GM12878 (cell line): ENCODE results near the gene CHCHD1. TPM values are rescaled to one million over a fixed set of nuclear protein-coding genes. Genes with fewer than 3 reads are reported as not detected.
A peak's percentile ranks its signal among the peaks of the same experiment; 100 is the strongest.

ENCODE experiments used
- ATF7 ChIP-seq: fragments of 450-650 bp; IDR thresholded peaks from 2 replicates; pipeline ENCODE4 v1.6.1; 2016; ENCODE audit warnings: low read depth, mild to moderate bottlenecking
- BMI1 ChIP-seq: fragments of 450-650 bp; IDR thresholded peaks from 2 replicates; pipeline ENCODE4 v1.6.1; 2016; ENCODE audit warnings: mild to moderate bottlenecking, moderate library complexity, borderline replicate concordance
- CBX3 ChIP-seq: fragments of 200-600 bp; sonication (generic); IDR thresholded peaks from 2 replicates; pipeline ENCODE4 v1.6.1; 2016; ENCODE audit warnings: low read depth, borderline replicate concordance
- CHD1 ChIP-seq: IDR thresholded peaks from 2 replicates; pipeline ENCODE4 v1.6.1; 2012; ENCODE audit warnings: low read depth, low read length, improper control_type of control experiment
- E2F8 ChIP-seq: fragments of 450-650 bp; IDR thresholded peaks from 2 replicates; pipeline ENCODE4 v1.6.1; 2018; ENCODE audit warnings: mild to moderate bottlenecking, low read depth, moderate library complexity; ENCODE audit not compliant: partially characterized antibody
- EP300 ChIP-seq, 2 experiments: fragments of 150-350 bp in 1 of 2; IDR thresholded peaks; 2 replicates each; pipeline ENCODE4 v1.6.1; 2011 to 2012; ENCODE audit warnings: low read depth in 2 of 2, low read length in 2 of 2, borderline replicate concordance in 1 of 2, improper control_type of control experiment in 1 of 2, inconsistent platforms in 1 of 2; ENCODE audit not compliant: control insufficient read depth in 1 of 2
- GATAD2B ChIP-seq: fragments of 450-650 bp; conservative IDR thresholded peaks from 2 replicates; pipeline ENCODE4 v1.6.1; 2017; ENCODE audit warnings: low read depth, mild to moderate bottlenecking, moderate library complexity
- IKZF2 ChIP-seq, 2 experiments: fragments of 450-650 bp; IDR thresholded peaks; 2 replicates each; pipeline ENCODE4 v1.6.1; 2017; ENCODE audit warnings: mild to moderate bottlenecking in 2 of 2, moderate library complexity in 2 of 2
- MXI1 ChIP-seq: fragments of 150-350 bp; IDR thresholded peaks from 2 replicates; pipeline ENCODE4 v1.6.1; 2011; ENCODE audit warnings: low read depth, mild to moderate bottlenecking, inconsistent platforms, low read length, improper control_type of control experiment
- MYC ChIP-seq: IDR thresholded peaks from 2 replicates; pipeline ENCODE4 v1.6.1; 2011; ENCODE audit warnings: mild to moderate bottlenecking, low read length, moderate library complexity, inconsistent platforms; ENCODE audit not compliant: insufficient read depth, insufficient replicate concordance, insufficient read length, severe bottlenecking
- PRDM15 ChIP-seq: fragments of 450-650 bp; formaldehyde crosslinking; IDR thresholded peaks from 2 replicates; pipeline ENCODE4 v1.4.0; 2020; ENCODE audit warnings: mild to moderate bottlenecking, moderate library complexity
- STAT3 ChIP-seq: IDR thresholded peaks from 2 replicates; pipeline ENCODE4 v1.6.1; 2011; ENCODE audit warnings: low read depth, low read length, improper control_type of control experiment
- TAF1 ChIP-seq: IDR thresholded peaks from 2 replicates; pipeline ENCODE4 v1.6.1; 2011; ENCODE audit warnings: mild to moderate bottlenecking, low read depth, low read length, borderline replicate concordance
- WRNIP1 ChIP-seq: IDR thresholded peaks from 2 replicates; pipeline ENCODE4 v1.6.1; 2011; ENCODE audit warnings: low read depth, low read length, improper control_type of control experiment, borderline replicate concordance
- ZNF384 ChIP-seq: IDR thresholded peaks from 2 replicates; pipeline ENCODE4 v1.6.1; 2012; ENCODE audit warnings: low read depth, mild to moderate bottlenecking, low read length, improper control_type of control experiment, borderline replicate concordance
- polyA plus RNA-seq, 11 experiments: library from polyadenylated mRNA; depleted of rRNA in 4 of 11; unstranded in 6 of 11; stranded (reverse) in 5 of 11; fragments of >200 nt; fragmentation: Nextera tagmentation in 4 of 11; fragmentation: Illumina TruSeq in 1 of 11; extraction: Ambion mirVana in 4 of 11; extraction: Trizol in 1 of 11; gene quantifications; 1 replicate in 1 of 11; 2 replicates in 10 of 11; pipeline versions ENCODE4 v1.2.1 to v1.2.3, GENCODE V29; 2011 to 2016; ENCODE audit warnings: inconsistent platforms in 2 of 11, missing spikeins in 2 of 11, low read depth in 1 of 11
- total RNA-seq, 4 experiments: library from RNA; depleted of rRNA in 3 of 4; stranded (reverse); fragments of >200 nt in 3 of 4; fragmentation: Illumina TruSeq in 1 of 4; extraction: Trizol in 1 of 4; gene quantifications; 2 replicates each; pipeline versions ENCODE4 v1.2.1 to v1.2.3, GENCODE V29; 2013 to 2021
- TF ChIP-seq, protein P1 (sequence below): IDR thresholded peaks from 2 replicates; pipeline ENCODE4 v1.6.1; 2012; ENCODE audit warnings: improper control_type of control experiment, low read depth, low read length; ENCODE audit not compliant: insufficient replicate concordance

The CHCHD1 gene
- total and polyA plus RNA-seq, 10 of the 15 experiments (the other 5 are each of a cell fraction or from before 2014, with no cell fraction given), result 35.0 to 132 (median 70.0) TPM

- TF ChIP-seq WRNIP1 (0 out of 2 replicates have a peak, but pooled peaks have one; percentile 71), STAT3 (no peak), PRDM15 (CRISPR knock-in tag) (no peak), ZNF384 (no peak), TAF1 (peak; percentile 60; the same call in 1 of the 2 replicates), E2F8 (peak; percentile 85), EP300 (IDR thresholded peaks at IDR 0.05; ENCODE audit: borderline replicate concordance in 1 of 2, control insufficient read depth in 1 of 2, low read depth in 2 of 2, low read length in 2 of 2) (no peak), CBX3 (no peak), BMI1 (no peak), MYC (no peak), IKZF2 (IDR thresholded peaks at IDR 0.05) (peak in 1 of 2 experiments; percentile 11; a peak in 1 of 4 replicates), ATF7 (0 out of 2 replicates have a peak, but pooled peaks have one; percentile 33), CHD1 (no peak), GATAD2B (0 out of 2 replicates have a peak, but pooled peaks have one; percentile 63), MXI1 (0 out of 2 replicates have a peak, but pooled peaks have one; percentile 40)
- TF ChIP-seq, protein P1, sequence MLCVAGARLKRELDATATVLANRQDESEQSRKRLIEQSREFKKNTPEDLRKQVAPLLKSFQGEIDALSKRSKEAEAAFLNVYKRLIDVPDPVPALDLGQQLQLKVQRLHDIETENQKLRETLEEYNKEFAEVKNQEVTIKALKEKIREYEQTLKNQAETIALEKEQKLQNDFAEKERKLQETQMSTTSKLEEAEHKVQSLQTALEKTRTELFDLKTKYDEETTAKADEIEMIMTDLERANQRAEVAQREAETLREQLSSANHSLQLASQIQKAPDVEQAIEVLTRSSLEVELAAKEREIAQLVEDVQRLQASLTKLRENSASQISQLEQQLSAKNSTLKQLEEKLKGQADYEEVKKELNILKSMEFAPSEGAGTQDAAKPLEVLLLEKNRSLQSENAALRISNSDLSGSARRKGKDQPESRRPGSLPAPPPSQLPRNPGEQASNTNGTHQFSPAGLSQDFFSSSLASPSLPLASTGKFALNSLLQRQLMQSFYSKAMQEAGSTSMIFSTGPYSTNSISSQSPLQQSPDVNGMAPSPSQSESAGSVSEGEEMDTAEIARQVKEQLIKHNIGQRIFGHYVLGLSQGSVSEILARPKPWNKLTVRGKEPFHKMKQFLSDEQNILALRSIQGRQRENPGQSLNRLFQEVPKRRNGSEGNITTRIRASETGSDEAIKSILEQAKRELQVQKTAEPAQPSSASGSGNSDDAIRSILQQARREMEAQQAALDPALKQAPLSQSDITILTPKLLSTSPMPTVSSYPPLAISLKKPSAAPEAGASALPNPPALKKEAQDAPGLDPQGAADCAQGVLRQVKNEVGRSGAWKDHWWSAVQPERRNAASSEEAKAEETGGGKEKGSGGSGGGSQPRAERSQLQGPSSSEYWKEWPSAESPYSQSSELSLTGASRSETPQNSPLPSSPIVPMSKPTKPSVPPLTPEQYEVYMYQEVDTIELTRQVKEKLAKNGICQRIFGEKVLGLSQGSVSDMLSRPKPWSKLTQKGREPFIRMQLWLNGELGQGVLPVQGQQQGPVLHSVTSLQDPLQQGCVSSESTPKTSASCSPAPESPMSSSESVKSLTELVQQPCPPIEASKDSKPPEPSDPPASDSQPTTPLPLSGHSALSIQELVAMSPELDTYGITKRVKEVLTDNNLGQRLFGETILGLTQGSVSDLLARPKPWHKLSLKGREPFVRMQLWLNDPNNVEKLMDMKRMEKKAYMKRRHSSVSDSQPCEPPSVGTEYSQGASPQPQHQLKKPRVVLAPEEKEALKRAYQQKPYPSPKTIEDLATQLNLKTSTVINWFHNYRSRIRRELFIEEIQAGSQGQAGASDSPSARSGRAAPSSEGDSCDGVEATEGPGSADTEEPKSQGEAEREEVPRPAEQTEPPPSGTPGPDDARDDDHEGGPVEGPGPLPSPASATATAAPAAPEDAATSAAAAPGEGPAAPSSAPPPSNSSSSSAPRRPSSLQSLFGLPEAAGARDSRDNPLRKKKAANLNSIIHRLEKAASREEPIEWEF, result peak; percentile 55
Measured at GRCh38 chr10:73785211-73785720, 3.4 kb downstream of the CHCHD1 start, which contains the start of gene ZSWIM8 (continued).
